ENCODE measurements around the gene NDUFS7. TPM values are rescaled to one million over a fixed set of nuclear protein-coding genes. Genes with fewer than 3 reads are reported as not detected.

Gene NDUFS7
- total RNA-seq, 1 donor: 33.7 TPM

- TF ChIP-seq, protein P1, sequence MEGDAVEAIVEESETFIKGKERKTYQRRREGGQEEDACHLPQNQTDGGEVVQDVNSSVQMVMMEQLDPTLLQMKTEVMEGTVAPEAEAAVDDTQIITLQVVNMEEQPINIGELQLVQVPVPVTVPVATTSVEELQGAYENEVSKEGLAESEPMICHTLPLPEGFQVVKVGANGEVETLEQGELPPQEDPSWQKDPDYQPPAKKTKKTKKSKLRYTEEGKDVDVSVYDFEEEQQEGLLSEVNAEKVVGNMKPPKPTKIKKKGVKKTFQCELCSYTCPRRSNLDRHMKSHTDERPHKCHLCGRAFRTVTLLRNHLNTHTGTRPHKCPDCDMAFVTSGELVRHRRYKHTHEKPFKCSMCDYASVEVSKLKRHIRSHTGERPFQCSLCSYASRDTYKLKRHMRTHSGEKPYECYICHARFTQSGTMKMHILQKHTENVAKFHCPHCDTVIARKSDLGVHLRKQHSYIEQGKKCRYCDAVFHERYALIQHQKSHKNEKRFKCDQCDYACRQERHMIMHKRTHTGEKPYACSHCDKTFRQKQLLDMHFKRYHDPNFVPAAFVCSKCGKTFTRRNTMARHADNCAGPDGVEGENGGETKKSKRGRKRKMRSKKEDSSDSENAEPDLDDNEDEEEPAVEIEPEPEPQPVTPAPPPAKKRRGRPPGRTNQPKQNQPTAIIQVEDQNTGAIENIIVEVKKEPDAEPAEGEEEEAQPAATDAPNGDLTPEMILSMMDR (IDR thresholded peaks at IDR 0.05; ENCODE audit: insufficient read depth, low read depth, low read length): no peak
- no peak for DNase-seq (ENCODE audit: low read depth)
- no peak overlapping the region for H3K4me3 ChIP-seq (ENCODE audit: low read depth, low read length)
Measured at GRCh38 chr19:1396768-1397679, 13.3 kb downstream of the NDUFS7 start.

DNA sequence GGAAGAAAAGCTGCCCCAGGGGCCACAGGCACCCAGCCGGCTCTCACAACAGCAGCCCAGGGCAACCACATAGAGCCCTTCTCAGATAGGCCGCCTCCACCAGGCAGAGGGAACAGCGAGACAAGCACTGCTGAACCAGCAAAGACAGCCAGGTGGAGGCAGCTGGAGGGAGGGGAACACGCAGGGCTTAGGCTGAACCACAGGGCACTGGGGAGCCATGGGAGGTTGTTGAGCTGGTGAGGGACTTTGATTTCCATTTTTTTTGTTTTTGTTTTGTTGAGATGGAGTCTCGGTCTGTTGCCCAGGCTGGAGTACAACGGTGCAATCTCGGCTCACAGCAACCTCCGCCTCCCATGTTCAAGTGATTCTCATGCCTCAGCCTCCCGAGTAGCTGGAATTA is 14.1 kb downstream of the NDUFS7 start:
- TF ChIP-seq, protein P1 (IDR thresholded peaks at IDR 0.05; ENCODE audit: insufficient read depth, low read depth, low read length): no peak
- no peak overlapping the region for H3K4me3 ChIP-seq (ENCODE audit: low read depth, low read length)
- DNase-seq (ENCODE audit: low read depth): no peak

GRCh38 chr19:1399079-1399478 is 15.4 kb downstream of the NDUFS7 start:
- no peak for DNase-seq (ENCODE audit: low read depth)
- TF ChIP-seq, protein P1 (IDR thresholded peaks at IDR 0.05; ENCODE audit: insufficient read depth, low read depth, low read length): no peak
- no peak overlapping the region for H3K4me3 ChIP-seq (ENCODE audit: low read depth, low read length)

DNA sequence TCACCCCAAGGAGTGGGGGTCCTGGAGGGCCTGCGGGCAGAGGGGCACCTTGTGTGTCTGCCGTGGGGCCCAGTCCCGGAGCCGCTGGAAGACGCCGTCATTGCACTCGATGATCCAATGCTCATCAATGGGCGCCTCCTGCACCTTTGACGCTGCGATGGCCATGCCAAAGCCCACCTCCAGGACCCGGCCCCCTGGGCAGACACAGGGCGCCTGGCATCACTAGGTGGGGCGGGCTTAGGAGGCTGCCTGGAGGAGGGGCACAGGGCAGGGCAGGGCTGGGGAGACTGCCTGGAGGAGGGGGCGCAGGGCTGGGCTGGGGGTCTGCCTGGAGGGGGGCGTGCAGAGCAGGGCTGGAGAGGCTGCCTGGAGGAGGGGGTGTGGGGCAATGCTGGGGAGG is 16.0 kb downstream of the NDUFS7 start:
- no peak overlapping the region for H3K4me3 ChIP-seq (ENCODE audit: low read depth, low read length)
- no peak for DNase-seq (ENCODE audit: low read depth)
- TF ChIP-seq, protein P1 (IDR thresholded peaks at IDR 0.05; ENCODE audit: insufficient read depth, low read depth, low read length): no peak

- DNase-seq (ENCODE audit: low read depth): no peak
- H3K4me3 ChIP-seq (ENCODE audit: low read depth, low read length): peak overlapping the region; percentile 66
- TF ChIP-seq, protein P1 (IDR thresholded peaks at IDR 0.05; ENCODE audit: insufficient read depth, low read depth, low read length): no peak
Measured at GRCh38 chr19:1400281-1401137, 16.8 kb downstream of the NDUFS7 start.

DNA sequence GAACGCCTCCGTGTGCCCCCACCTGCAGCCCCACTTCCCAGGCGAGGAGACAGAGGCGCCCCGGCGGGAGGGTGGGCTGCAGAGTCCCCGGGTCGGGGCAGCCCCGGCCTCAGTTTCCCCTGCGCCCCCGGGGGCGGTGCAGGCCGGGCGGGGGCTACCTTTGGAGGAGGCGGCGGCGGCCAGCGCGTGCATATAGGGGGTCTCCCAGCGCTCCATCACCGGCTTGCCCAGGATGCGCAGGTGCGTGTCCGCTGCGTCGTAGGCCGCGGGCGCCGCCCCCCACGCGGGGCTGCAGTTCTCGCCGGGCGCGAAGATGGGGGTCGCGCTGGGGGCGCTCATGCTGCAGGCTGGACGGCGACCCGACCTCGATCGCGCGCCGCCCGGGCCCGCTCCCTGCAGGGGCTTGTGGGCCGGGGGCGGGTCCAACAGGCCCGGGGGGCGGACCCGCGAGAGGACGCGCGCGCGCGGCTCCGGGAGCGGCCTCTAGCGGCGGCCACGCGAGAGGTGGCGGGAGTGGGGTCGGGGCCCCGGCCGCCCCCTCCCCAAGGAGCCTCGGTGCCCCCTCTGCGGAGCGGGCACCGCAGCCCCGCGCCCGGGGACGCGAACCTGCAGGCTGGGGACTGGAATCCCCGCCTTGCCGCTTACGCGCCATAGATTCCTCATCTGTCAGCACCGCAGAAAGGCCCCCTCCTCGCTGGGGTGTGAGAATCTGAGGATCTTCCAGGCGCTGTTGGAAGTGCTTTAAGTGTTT is 17.6 kb downstream of the NDUFS7 start, which contains the start of gene GAMT:
GAMT (minus strand) TSS at position 405 of the 751 bp plus-strand sequence; CDS start at position 339, 66 bp downstream.
- DNase-seq (ENCODE audit: low read depth): no peak
- TF ChIP-seq, protein P1 (IDR thresholded peaks at IDR 0.05; ENCODE audit: insufficient read depth, low read depth, low read length): peak; percentile 23
- H3K4me3 ChIP-seq (ENCODE audit: low read depth, low read length): peak within 1 kb of the TSS; percentile 66

Measured in fibroblast of villous mesenchyme (primary cell).